Nephron progenitor cell (in vitro differentiated cells): ENCODE results near the gene CSNK1A1.

Source experiments
- DNase-seq: peaks from one replicate; pipeline ENCODE4 v3.0.0; 2021
- H3K27ac Mint-ChIP-seq: 2 replicates; pipeline ENCODE4 v1.8.0; 2021; ENCODE audit warnings: mild to moderate bottlenecking, moderate library complexity, mixed read lengths
- H3K27me3 Mint-ChIP-seq: 2 replicates; pipeline ENCODE4 v1.8.0; 2021; ENCODE audit warnings: mild to moderate bottlenecking, low read depth, mixed read lengths; ENCODE audit not compliant: poor library complexity
- H3K36me3 Mint-ChIP-seq: 2 replicates; pipeline ENCODE4 v1.8.0; 2021; ENCODE audit warnings: low read depth, mixed read lengths
- H3K4me1 Mint-ChIP-seq: 2 replicates; pipeline ENCODE4 v1.8.0; 2021; ENCODE audit warnings: mixed read lengths
- H3K4me3 Mint-ChIP-seq: 2 replicates; pipeline ENCODE4 v1.8.0; 2021; ENCODE audit warnings: mild to moderate bottlenecking, moderate library complexity, mixed read lengths
- H3K9me3 Mint-ChIP-seq: 2 replicates; pipeline ENCODE4 v1.8.0; 2021; ENCODE audit warnings: mild to moderate bottlenecking, moderate library complexity, mixed read lengths
- CTCF ChIP-seq: fragments of 200-600 bp; sonication (generic); IDR thresholded peaks from 2 replicates; pipeline ENCODE4 v1.5.0; 2021; ENCODE audit warnings: antibody characterized with exemption

CSNK1A1 gene

GRCh38 chr5:149504677-149505076 lies 46.6 kb downstream of the CSNK1A1 start:
- Mint-ChIP-seq H3K4me3 (no peak overlapping the region), H3K27ac (no peak overlapping the region), H3K9me3 (no peaks in the 10 kb centered on the region), H3K27me3 (no peaks in the 10 kb centered on the region), H3K4me1 (no peaks in the 10 kb centered on the region), H3K36me3 (peaks cover 70% of the 10 kb centered on the region)
- TF ChIP-seq CTCF, result no peak
- DNase-seq, result no peak

- Mint-ChIP-seq H3K4me1 (no peaks in the 10 kb centered on the region), H3K9me3 (no peaks in the 10 kb centered on the region), H3K27me3 (no peaks in the 10 kb centered on the region), H3K4me3 (no peak overlapping the region), H3K27ac (no peak overlapping the region), H3K36me3 (peaks cover 62% of the 10 kb centered on the region)
- TF ChIP-seq CTCF, result no peak
- no peak for DNase-seq
These were observed 48.2 kb downstream of the CSNK1A1 start for GRCh38 chr5:149503006-149503405.

- H3K27me3 Mint-ChIP-seq, result no peaks in the 10 kb centered on the region
These were observed 50.2 kb downstream of the CSNK1A1 start for GRCh38 chr5:149500922-149501582.

GRCh38 chr5:149498724-149499336 lies 52.4 kb downstream of the CSNK1A1 start:
- Mint-ChIP-seq H3K27me3 (no peaks in the 10 kb centered on the region), H3K27ac (no peak overlapping the region), H3K36me3 (peaks cover 53% of the 10 kb centered on the region), H3K9me3 (no peaks in the 10 kb centered on the region), H3K4me1 (no peaks in the 10 kb centered on the region), H3K4me3 (no peak overlapping the region)
- TF ChIP-seq CTCF, result no peak
- no peak for DNase-seq

More at GRCh38 chr5:149500922-149501582, 50.2 kb downstream of the CSNK1A1 start:
- Mint-ChIP-seq H3K9me3 (no peaks in the 10 kb centered on the region), H3K4me3 (no peak overlapping the region), H3K27ac (peak overlapping the region; percentile 40), H3K4me1 (no peaks in the 10 kb centered on the region), H3K36me3 (peaks cover 53% of the 10 kb centered on the region)
- DNase-seq, result no peak
- TF ChIP-seq CTCF, result no peak

GRCh38 chr5:149497357-149497756 lies 53.9 kb downstream of the CSNK1A1 start:
- Mint-ChIP-seq H3K27me3 (no peaks in the 10 kb centered on the region), H3K9me3 (no peaks in the 10 kb centered on the region), H3K4me3 (no peak overlapping the region), H3K36me3 (peaks cover 49% of the 10 kb centered on the region), H3K27ac (peak overlapping the region; percentile 53), H3K4me1 (no peaks in the 10 kb centered on the region)
- no peak for DNase-seq
- TF ChIP-seq CTCF, result no peak

GRCh38 chr5:149496917-149497316 lies 54.3 kb downstream of the CSNK1A1 start:
- Mint-ChIP-seq H3K4me1 (no peaks in the 10 kb centered on the region), H3K9me3 (no peaks in the 10 kb centered on the region), H3K27me3 (no peaks in the 10 kb centered on the region), H3K4me3 (no peak overlapping the region), H3K36me3 (peaks cover 48% of the 10 kb centered on the region), H3K27ac (no peak overlapping the region)
- DNase-seq, result no peak
- no peak for TF ChIP-seq CTCF
